ENCODE data around the gene PRKG1.

DNA sequence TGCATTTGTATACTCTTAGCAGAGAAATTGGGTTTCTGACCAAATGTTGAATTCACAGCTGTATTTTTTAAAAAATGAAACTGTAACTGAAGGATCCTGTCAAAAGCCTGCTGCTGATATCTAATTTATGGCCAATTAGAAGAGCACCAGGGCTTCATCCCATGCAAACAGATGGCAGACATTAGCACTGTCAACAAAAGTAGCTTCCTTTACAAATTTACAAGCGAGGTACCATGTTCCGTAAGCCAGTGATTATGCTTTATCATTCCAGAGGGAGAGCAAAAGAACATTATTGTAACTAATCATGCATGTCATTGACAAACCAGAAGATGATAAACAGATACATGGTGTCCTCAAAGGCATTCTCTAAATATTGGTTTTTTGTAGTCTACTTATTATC, 1062.6 kb downstream of the PRKG1 start:
- TF ChIP-seq, protein P1, sequence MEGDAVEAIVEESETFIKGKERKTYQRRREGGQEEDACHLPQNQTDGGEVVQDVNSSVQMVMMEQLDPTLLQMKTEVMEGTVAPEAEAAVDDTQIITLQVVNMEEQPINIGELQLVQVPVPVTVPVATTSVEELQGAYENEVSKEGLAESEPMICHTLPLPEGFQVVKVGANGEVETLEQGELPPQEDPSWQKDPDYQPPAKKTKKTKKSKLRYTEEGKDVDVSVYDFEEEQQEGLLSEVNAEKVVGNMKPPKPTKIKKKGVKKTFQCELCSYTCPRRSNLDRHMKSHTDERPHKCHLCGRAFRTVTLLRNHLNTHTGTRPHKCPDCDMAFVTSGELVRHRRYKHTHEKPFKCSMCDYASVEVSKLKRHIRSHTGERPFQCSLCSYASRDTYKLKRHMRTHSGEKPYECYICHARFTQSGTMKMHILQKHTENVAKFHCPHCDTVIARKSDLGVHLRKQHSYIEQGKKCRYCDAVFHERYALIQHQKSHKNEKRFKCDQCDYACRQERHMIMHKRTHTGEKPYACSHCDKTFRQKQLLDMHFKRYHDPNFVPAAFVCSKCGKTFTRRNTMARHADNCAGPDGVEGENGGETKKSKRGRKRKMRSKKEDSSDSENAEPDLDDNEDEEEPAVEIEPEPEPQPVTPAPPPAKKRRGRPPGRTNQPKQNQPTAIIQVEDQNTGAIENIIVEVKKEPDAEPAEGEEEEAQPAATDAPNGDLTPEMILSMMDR (optimal IDR thresholded peaks at IDR 0.05 in 1 of 3, IDR thresholded peaks at IDR 0.05 in 1 of 3, conservative IDR thresholded peaks at IDR 0.05 in 1 of 3; ENCODE audit: extremely low read depth in 1 of 3, insufficient read depth in 2 of 3, low read length in 3 of 3), result no peak
- no peak for TF ChIP-seq EZH2 (IDR thresholded peaks at IDR 0.05; ENCODE audit: low read length)

Measured in keratinocyte (primary cell).